K562 (cell line): ENCODE results near the gene SPTBN2.

Experiments
- CBFA2T2 ChIP-seq: fragments of 450-650 bp; conservative IDR thresholded peaks from 2 replicates; pipeline ENCODE4 v1.6.1; 2017; ENCODE audit warnings: mild to moderate bottlenecking
- CTCF ChIP-seq, 3 experiments: IDR thresholded peaks in 2 of 3; conservative IDR thresholded peaks in 1 of 3; 2 replicates each; pipeline ENCODE4 v1.5.1; 2011 to 2012; ENCODE audit warnings: low read length in 3 of 3, mild to moderate bottlenecking in 3 of 3, control low read depth in 2 of 3, improper control_type of control experiment in 1 of 3, inconsistent platforms in 1 of 3, low read depth in 1 of 3, mixed read lengths in 1 of 3, moderate library complexity in 1 of 3; ENCODE audit not compliant: insufficient read depth in 2 of 3
- CUX1 ChIP-seq: fragments of 200-800 bp; sonication (Bioruptor generic); IDR thresholded peaks from 2 replicates; pipeline ENCODE4 v1.6.1; 2016; ENCODE audit warnings: missing genetic modification characterization, missing compliant biosample characterization
- ELF4 ChIP-seq: fragments of 450-650 bp; formaldehyde crosslinking; IDR thresholded peaks from 2 replicates; pipeline ENCODE4 v1.4.0; 2022; ENCODE audit warnings: missing genetic modification characterization
- JUND ChIP-seq, 2 experiments: IDR thresholded peaks; 2 replicates in 1 of 2; 3 replicates in 1 of 2; pipeline ENCODE4 v1.6.1; 2011; ENCODE audit warnings: borderline replicate concordance in 2 of 2, low read depth in 2 of 2, low read length in 2 of 2, improper control_type of control experiment in 1 of 2, missing biosample characterization in 1 of 2, missing genetic modification characterization in 1 of 2, missing genetic modification reagents in 1 of 2
- MXI1 ChIP-seq: IDR thresholded peaks from 2 replicates; pipeline ENCODE4 v1.6.1; 2011; ENCODE audit warnings: low read depth, mild to moderate bottlenecking, improper control_type of control experiment, low read length
- POLR2AphosphoS2 ChIP-seq: IDR thresholded peaks from 2 replicates; pipeline ENCODE4 v1.6.1; 2012; ENCODE audit warnings: low read length, improper control_type of control experiment
- SMAD3 ChIP-seq: fragments of 450-650 bp; formaldehyde crosslinking; conservative IDR thresholded peaks from 2 replicates; pipeline ENCODE4 v1.4.0; 2020; ENCODE audit warnings: mild to moderate bottlenecking
- TSC22D4 ChIP-seq: fragments of 450-650 bp; IDR thresholded peaks from 2 replicates; pipeline ENCODE4 v1.6.1; 2016; ENCODE audit warnings: missing genetic modification characterization, missing biosample characterization, control low read depth
- ZNF140 ChIP-seq: fragments of 250-450 bp; sonication (Bioruptor Pico); IDR thresholded peaks from 2 replicates; pipeline ENCODE4 v1.8.0; 2021; ENCODE audit warnings: moderate library complexity, mild to moderate bottlenecking, inconsistent platforms
- ZNF398 ChIP-seq: fragments of 250-450 bp; sonication (Bioruptor Pico); IDR thresholded peaks from 2 replicates; pipeline ENCODE4 v1.8.0; 2021; ENCODE audit warnings: moderate library complexity, mild to moderate bottlenecking, inconsistent platforms
- ZNF655 ChIP-seq: fragments of 250-450 bp; sonication (Bioruptor Pico); IDR thresholded peaks from 2 replicates; pipeline ENCODE4 v1.5.0; 2021

- TF ChIP-seq POLR2AphosphoS2, result no peak
- no peak for TF ChIP-seq ZNF140 (CRISPR knock-in tag)
- no peak for TF ChIP-seq JUND (IDR thresholded peaks at IDR 0.05; ENCODE audit: borderline replicate concordance, low read depth, low read length)
- TF ChIP-seq JUND (tag; IDR thresholded peaks at IDR 0.05; ENCODE audit: borderline replicate concordance, low read depth, low read length), result no peak
- no peak for TF ChIP-seq CBFA2T2
- TF ChIP-seq ZNF398 (CRISPR knock-in tag), result no peak
- TF ChIP-seq CTCF (IDR thresholded peaks at IDR 0.05 in 2 of 3, conservative IDR thresholded peaks at IDR 0.05 in 1 of 3; ENCODE audit: insufficient read depth in 2 of 3, low read depth in 1 of 3, low read length in 3 of 3), result no peak
- no peak for TF ChIP-seq CUX1 (CRISPR knock-in tag)
- no peak for TF ChIP-seq ELF4 (CRISPR knock-in tag)
- no peak for TF ChIP-seq SMAD3 (CRISPR knock-in tag)
- TF ChIP-seq TSC22D4 (tag), result no peak
- TF ChIP-seq ZNF655 (CRISPR knock-in tag), result no peak
- no peak for TF ChIP-seq MXI1
Observed at GRCh38 chr11:66704659-66705360, 24.2 kb downstream of the SPTBN2 start.
